HEK293 (cell line): ENCODE data around the gene DLK1.

ENCODE experiments used
- CTCF ChIA-PET: fragments of 350-600 bp; formaldehyde crosslinking; extraction: SDS; loops from one replicate; lab custom pipeline; 2021; ENCODE audit warnings: antibody characterized with exemption; lab: Yijun Ruan, JAX
- POLR2A ChIA-PET: fragments of 300-600 bp; formaldehyde crosslinking; extraction: SDS; loops from one replicate; lab custom pipeline; 2020; ENCODE audit warnings: antibody characterized with exemption, inconsistent platforms; lab: Yijun Ruan, JAX
- H3K27ac ChIP-seq: fragments of 200-500 bp; sonication (Bioruptor generic); 2 replicates; pipeline ENCODE4 v1.5.1; 2014; ENCODE audit warnings: low read depth, low read length, control low read depth, inconsistent platforms; ENCODE audit errors: extremely low read depth
- H3K36me3 ChIP-seq, 2 experiments: fragments of 200-500 bp in 1 of 2; sonication (Bioruptor generic) in 1 of 2; 1 replicate in 1 of 2; 2 replicates in 1 of 2; pipeline ENCODE4 v1.5.1; 2014 to 2017; ENCODE audit warnings: inconsistent platforms in 2 of 2, low read length in 2 of 2; ENCODE audit not compliant: control insufficient read depth in 2 of 2, insufficient read depth in 1 of 2
- H3K4me1 ChIP-seq: fragments of 200-500 bp; sonication (Bioruptor generic); 2 replicates; pipeline ENCODE4 v1.5.1; 2014; ENCODE audit warnings: mild to moderate bottlenecking, low read length, inconsistent platforms; ENCODE audit not compliant: control insufficient read depth, insufficient read depth
- H3K4me3 ChIP-seq: 2 replicates; pipeline ENCODE4 v1.5.1; 2011; ENCODE audit warnings: low read depth, mild to moderate bottlenecking, control low read depth, low read length, moderate library complexity
- H3K9me3 ChIP-seq: fragments of 200-500 bp; sonication (Bioruptor generic); 2 replicates; pipeline ENCODE4 v1.5.1; 2014; ENCODE audit warnings: low read depth, low read length, inconsistent platforms; ENCODE audit not compliant: control insufficient read depth, insufficient read depth
- GLIS1 ChIP-seq: fragments of 450-650 bp; formaldehyde crosslinking; IDR thresholded peaks from 2 replicates; pipeline ENCODE4 v1.5.1; 2016; ENCODE audit warnings: missing biosample characterization, missing genetic modification characterization
- KLF16 ChIP-seq: fragments of 450-650 bp; formaldehyde crosslinking; IDR thresholded peaks from 2 replicates; pipeline ENCODE4 v1.5.1; 2017; ENCODE audit warnings: missing biosample characterization, missing genetic modification characterization
- MZF1 ChIP-seq: fragments of 450-650 bp; formaldehyde crosslinking; IDR thresholded peaks from 2 replicates; pipeline ENCODE4 v1.5.1; 2017; ENCODE audit warnings: missing biosample characterization, missing genetic modification characterization, borderline replicate concordance
- SALL2 ChIP-seq: fragments of 450-650 bp; formaldehyde crosslinking; IDR thresholded peaks from 2 replicates; pipeline ENCODE4 v1.5.0; 2017; ENCODE audit warnings: missing biosample characterization, mild to moderate bottlenecking, missing genetic modification characterization, borderline replicate concordance
- SP2 ChIP-seq: fragments of 450-650 bp; formaldehyde crosslinking; IDR thresholded peaks from 2 replicates; pipeline ENCODE4 v1.5.1; 2016; ENCODE audit warnings: missing biosample characterization, missing genetic modification characterization
- ZBTB48 ChIP-seq: fragments of 450-650 bp; formaldehyde crosslinking; IDR thresholded peaks from 2 replicates; pipeline ENCODE4 v1.5.1; 2016; ENCODE audit warnings: missing biosample characterization, missing genetic modification characterization
- ZIC2 ChIP-seq: fragments of 450-650 bp; formaldehyde crosslinking; IDR thresholded peaks from 2 replicates; pipeline ENCODE4 v1.5.1; 2016; ENCODE audit warnings: missing biosample characterization, missing genetic modification characterization
- ZNF133 ChIP-seq: fragments of 450-650 bp; formaldehyde crosslinking; IDR thresholded peaks from 2 replicates; pipeline ENCODE4 v1.5.1; 2016; ENCODE audit warnings: missing biosample characterization, missing genetic modification characterization
- ZNF157 ChIP-seq: fragments of 450-650 bp; formaldehyde crosslinking; IDR thresholded peaks from 2 replicates; pipeline ENCODE4 v1.5.1; 2016; ENCODE audit warnings: missing biosample characterization, missing genetic modification characterization
- ZNF16 ChIP-seq: fragments of 450-650 bp; formaldehyde crosslinking; IDR thresholded peaks from 2 replicates; pipeline ENCODE4 v1.5.1; 2016; ENCODE audit warnings: low read depth, missing biosample characterization, missing genetic modification characterization
- ZNF311 ChIP-seq: fragments of 450-650 bp; formaldehyde crosslinking; IDR thresholded peaks from 2 replicates; pipeline ENCODE4 v1.5.1; 2017; ENCODE audit warnings: missing biosample characterization, missing genetic modification characterization, borderline replicate concordance
- ZNF391 ChIP-seq: fragments of 450-650 bp; formaldehyde crosslinking; IDR thresholded peaks from 2 replicates; pipeline ENCODE4 v1.5.1; 2016; ENCODE audit warnings: low read depth, missing biosample characterization, missing genetic modification characterization, borderline replicate concordance
- ZNF501 ChIP-seq: fragments of 450-650 bp; formaldehyde crosslinking; IDR thresholded peaks from 2 replicates; pipeline ENCODE4 v1.5.1; 2016; ENCODE audit warnings: missing biosample characterization, missing genetic modification characterization
- ZNF514 ChIP-seq: fragments of 450-650 bp; formaldehyde crosslinking; IDR thresholded peaks from 2 replicates; pipeline ENCODE4 v1.5.1; 2016; ENCODE audit warnings: missing biosample characterization, missing genetic modification characterization
- ZNF548 ChIP-seq: fragments of 450-650 bp; formaldehyde crosslinking; IDR thresholded peaks from 2 replicates; pipeline ENCODE4 v1.5.1; 2016; ENCODE audit warnings: missing biosample characterization, missing genetic modification characterization
- ZNF596 ChIP-seq: fragments of 450-650 bp; IDR thresholded peaks from 2 replicates; pipeline ENCODE4 v1.5.0; 2018; ENCODE audit warnings: missing biosample characterization, mild to moderate bottlenecking, missing genetic modification characterization, moderate library complexity
- ZNF623 ChIP-seq: fragments of 450-650 bp; formaldehyde crosslinking; IDR thresholded peaks from 2 replicates; pipeline ENCODE4 v1.5.1; 2016; ENCODE audit warnings: missing biosample characterization, missing genetic modification characterization
- ZNF629 ChIP-seq: fragments of 450-650 bp; formaldehyde crosslinking; IDR thresholded peaks from 2 replicates; pipeline ENCODE4 v1.5.1; 2017; ENCODE audit warnings: missing biosample characterization, missing genetic modification characterization
- ZNF658 ChIP-seq: fragments of 450-650 bp; formaldehyde crosslinking; IDR thresholded peaks from 2 replicates; pipeline ENCODE4; 2016; ENCODE audit warnings: missing biosample characterization, missing genetic modification characterization
- ZNF76 ChIP-seq: fragments of 450-650 bp; formaldehyde crosslinking; IDR thresholded peaks from 2 replicates; pipeline ENCODE4; 2016; ENCODE audit warnings: low read depth, missing biosample characterization, missing genetic modification characterization, borderline replicate concordance
- ZNF777 ChIP-seq: fragments of 450-650 bp; formaldehyde crosslinking; IDR thresholded peaks from 2 replicates; pipeline ENCODE4 v1.5.1; 2017; ENCODE audit warnings: missing biosample characterization, missing genetic modification characterization, borderline replicate concordance
- ZNF843 ChIP-seq: fragments of 450-650 bp; formaldehyde crosslinking; IDR thresholded peaks from 2 replicates; pipeline ENCODE4 v1.5.1; 2016; ENCODE audit warnings: missing biosample characterization, missing genetic modification characterization
- TF ChIP-seq, protein P1 (sequence below): fragments of 450-650 bp; formaldehyde crosslinking; IDR thresholded peaks from 2 replicates; pipeline ENCODE4 v1.5.0; 2017; ENCODE audit warnings: missing biosample characterization, missing genetic modification characterization, borderline replicate concordance
- TF ChIP-seq, protein P2 (sequence below): sonication (generic); formaldehyde crosslinking; IDR thresholded peaks from 2 replicates; pipeline ENCODE4 v1.8.1; 2022; ENCODE audit warnings: mild to moderate bottlenecking, moderate library complexity, missing genetic modification reagents
- TF ChIP-seq, protein P3 (sequence below): fragments of 450-650 bp; formaldehyde crosslinking; IDR thresholded peaks from 2 replicates; pipeline ENCODE4 v1.5.1; 2017; ENCODE audit warnings: missing biosample characterization, missing genetic modification characterization

Gene DLK1

DNA sequence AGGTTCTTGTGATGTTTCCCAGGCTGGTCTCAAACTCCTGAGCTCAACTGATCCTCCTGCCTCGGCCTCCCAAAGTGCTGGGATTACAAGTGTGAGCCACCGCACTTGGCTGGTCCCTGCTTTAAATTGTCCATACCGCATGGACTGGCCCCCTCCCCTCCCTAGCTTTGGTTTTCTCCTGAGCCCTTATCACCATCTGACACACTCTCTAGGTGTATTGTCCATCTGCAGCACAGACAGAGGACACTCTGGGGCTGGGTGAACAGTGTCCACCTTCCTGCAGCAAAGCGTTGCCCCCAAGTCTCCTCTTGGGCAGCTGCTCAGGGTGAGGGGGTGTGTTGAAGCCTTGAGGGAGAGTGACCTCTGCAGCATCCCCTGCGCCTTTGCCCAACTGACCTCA, 36.0 kb upstream of the DLK1 start:
- ChIA-PET POLR2A (no interaction called here), CTCF (interaction anchor here (0.6 kb wide), 1 partner anchor 28 kb away, joined by 5 read pairs; no protein-coding TSS in a partner anchor)

DNA sequence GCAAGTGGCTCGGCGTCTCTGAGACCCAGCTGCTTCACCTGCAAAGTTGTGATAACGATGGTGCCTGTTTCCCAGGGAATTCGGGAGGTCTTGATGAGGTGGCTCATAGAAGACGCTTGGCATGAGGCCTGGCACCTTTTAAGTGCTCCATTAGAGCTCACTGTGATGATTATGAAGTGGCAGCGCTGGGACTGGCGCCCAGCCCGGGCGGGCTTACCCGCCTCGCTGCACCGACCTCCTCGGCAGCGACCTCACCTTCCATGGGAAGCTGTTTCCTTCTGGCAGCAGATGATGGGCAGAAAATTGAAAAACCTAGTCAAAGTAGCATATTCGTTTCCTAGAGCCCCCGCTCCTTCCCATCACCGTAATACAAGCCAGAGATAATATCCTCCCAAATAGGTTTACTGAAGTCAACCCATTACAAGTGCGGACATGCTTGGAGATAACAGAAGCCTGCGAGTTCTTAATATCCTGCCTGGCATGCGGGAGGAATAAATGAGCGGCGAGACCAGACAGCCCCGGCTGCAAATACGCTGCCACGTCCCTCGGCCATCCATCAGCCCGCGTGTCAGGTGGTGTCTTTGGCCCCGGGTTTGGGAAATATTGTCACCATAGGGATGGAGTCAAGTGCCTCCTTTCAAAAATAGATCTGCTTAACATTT, 35.2 kb upstream of the DLK1 start:
- Histone ChIP-seq H3K27ac (no peak overlapping the region), H3K4me3 (no peak overlapping the region), H3K36me3 (no peaks in the 10 kb centered on the region), H3K4me1 (no peaks in the 10 kb centered on the region; the same call in 1 of the 2 replicates), H3K9me3 (no peaks in the 10 kb centered on the region)
- no peak for TF ChIP-seq ZNF658 (tag by site-specific recombination)
- TF ChIP-seq, protein P1, sequence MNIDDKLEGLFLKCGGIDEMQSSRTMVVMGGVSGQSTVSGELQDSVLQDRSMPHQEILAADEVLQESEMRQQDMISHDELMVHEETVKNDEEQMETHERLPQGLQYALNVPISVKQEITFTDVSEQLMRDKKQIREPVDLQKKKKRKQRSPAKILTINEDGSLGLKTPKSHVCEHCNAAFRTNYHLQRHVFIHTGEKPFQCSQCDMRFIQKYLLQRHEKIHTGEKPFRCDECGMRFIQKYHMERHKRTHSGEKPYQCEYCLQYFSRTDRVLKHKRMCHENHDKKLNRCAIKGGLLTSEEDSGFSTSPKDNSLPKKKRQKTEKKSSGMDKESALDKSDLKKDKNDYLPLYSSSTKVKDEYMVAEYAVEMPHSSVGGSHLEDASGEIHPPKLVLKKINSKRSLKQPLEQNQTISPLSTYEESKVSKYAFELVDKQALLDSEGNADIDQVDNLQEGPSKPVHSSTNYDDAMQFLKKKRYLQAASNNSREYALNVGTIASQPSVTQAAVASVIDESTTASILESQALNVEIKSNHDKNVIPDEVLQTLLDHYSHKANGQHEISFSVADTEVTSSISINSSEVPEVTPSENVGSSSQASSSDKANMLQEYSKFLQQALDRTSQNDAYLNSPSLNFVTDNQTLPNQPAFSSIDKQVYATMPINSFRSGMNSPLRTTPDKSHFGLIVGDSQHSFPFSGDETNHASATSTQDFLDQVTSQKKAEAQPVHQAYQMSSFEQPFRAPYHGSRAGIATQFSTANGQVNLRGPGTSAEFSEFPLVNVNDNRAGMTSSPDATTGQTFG = no peak
- TF ChIP-seq ZNF777 (tag by site-specific recombination) = no peak
- no peak for TF ChIP-seq ZNF157 (tag by site-specific recombination)
- TF ChIP-seq ZIC2 (tag by site-specific recombination) = no peak
- TF ChIP-seq KLF16 (tag by site-specific recombination) = no peak
- ChIA-PET CTCF (interaction anchor here (0.6 kb wide), 1 partner anchor 29 kb away, joined by 5 read pairs; no protein-coding TSS in a partner anchor), POLR2A (no interaction called here)

More for the DNA sequence above, 36.0 kb upstream of the DLK1 start:
- Histone ChIP-seq H3K9me3 (no peaks in the 10 kb centered on the region), H3K27ac (no peak overlapping the region), H3K4me1 (no peaks in the 10 kb centered on the region; the same call in 1 of the 2 replicates), H3K36me3 (no peaks in the 10 kb centered on the region), H3K4me3 (no peak overlapping the region)
- TF ChIP-seq, protein P2, sequence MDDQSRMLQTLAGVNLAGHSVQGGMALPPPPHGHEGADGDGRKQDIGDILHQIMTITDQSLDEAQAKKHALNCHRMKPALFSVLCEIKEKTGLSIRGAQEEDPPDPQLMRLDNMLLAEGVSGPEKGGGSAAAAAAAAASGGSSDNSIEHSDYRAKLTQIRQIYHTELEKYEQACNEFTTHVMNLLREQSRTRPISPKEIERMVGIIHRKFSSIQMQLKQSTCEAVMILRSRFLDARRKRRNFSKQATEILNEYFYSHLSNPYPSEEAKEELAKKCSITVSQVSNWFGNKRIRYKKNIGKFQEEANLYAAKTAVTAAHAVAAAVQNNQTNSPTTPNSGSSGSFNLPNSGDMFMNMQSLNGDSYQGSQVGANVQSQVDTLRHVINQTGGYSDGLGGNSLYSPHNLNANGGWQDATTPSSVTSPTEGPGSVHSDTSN (CRISPR knock-in tag) = no peak
- TF ChIP-seq ZNF623 (no peak), ZNF548 (no peak), ZNF391 (tag by site-specific recombination) (no peak), ZNF16 (tag by site-specific recombination) (no peak), ZNF514 (no peak), ZNF76 (tag by site-specific recombination) (no peak), ZNF629 (tag by site-specific recombination) (no peak), SALL2 (tag by site-specific recombination) (no peak), ZNF843 (tag by site-specific recombination) (no peak)

DNA sequence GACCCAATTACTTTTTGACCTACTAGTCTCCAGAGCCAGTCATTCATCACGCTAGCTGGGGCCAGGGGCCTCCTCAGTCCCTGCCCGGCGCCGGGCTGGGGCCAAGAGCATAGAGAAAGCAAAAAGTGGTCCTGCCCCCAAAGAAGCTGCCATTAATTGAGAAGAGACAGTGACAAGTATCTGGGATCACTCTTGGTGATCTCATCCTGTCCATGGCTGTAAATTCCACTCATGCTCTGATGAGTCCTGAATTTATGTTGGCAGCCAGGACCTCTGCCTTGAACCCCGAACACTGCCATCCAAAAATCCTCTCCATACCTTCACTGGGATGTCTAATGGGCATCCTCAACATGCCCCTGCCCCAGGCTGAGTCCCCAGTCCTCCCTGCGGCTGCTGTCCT, 34.4 kb upstream of the DLK1 start:
- CTCF ChIA-PET = interaction anchor here (0.8 to 1.0 kb wide), 2 partner anchors 30 to 159 kb away, joined by 3 to 6 read pairs; no protein-coding TSS in a partner anchor
- no peak overlapping the region for H3K27ac ChIP-seq
- no peaks in the 10 kb centered on the region for H3K9me3 ChIP-seq
- no peak overlapping the region for H3K4me3 ChIP-seq
- no peaks in the 10 kb centered on the region for H3K36me3 ChIP-seq
- POLR2A ChIA-PET = no interaction called here
- no peaks in the 10 kb centered on the region; the same call in 1 of the 2 replicates for H3K4me1 ChIP-seq
- TF ChIP-seq ZNF133 (tag by site-specific recombination) (no peak), GLIS1 (tag by site-specific recombination) (no peak), MZF1 (tag by site-specific recombination) (no peak), ZBTB48 (tag by site-specific recombination) (no peak), ZNF311 (tag by site-specific recombination) (no peak), ZNF501 (tag by site-specific recombination) (no peak), ZNF596 (no peak), SP2 (tag by site-specific recombination) (no peak)
- TF ChIP-seq, protein P3, sequence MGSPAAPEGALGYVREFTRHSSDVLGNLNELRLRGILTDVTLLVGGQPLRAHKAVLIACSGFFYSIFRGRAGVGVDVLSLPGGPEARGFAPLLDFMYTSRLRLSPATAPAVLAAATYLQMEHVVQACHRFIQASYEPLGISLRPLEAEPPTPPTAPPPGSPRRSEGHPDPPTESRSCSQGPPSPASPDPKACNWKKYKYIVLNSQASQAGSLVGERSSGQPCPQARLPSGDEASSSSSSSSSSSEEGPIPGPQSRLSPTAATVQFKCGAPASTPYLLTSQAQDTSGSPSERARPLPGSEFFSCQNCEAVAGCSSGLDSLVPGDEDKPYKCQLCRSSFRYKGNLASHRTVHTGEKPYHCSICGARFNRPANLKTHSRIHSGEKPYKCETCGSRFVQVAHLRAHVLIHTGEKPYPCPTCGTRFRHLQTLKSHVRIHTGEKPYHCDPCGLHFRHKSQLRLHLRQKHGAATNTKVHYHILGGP (tag by site-specific recombination) = no peak
